ENCODE results near the gene PAM16. TPM values are rescaled to one million over a fixed set of nuclear protein-coding genes. Genes with fewer than 3 reads are reported as not detected.

The PAM16 gene
- total RNA-seq, 1 experiment from 2014 or later, result 104 TPM

DNA sequence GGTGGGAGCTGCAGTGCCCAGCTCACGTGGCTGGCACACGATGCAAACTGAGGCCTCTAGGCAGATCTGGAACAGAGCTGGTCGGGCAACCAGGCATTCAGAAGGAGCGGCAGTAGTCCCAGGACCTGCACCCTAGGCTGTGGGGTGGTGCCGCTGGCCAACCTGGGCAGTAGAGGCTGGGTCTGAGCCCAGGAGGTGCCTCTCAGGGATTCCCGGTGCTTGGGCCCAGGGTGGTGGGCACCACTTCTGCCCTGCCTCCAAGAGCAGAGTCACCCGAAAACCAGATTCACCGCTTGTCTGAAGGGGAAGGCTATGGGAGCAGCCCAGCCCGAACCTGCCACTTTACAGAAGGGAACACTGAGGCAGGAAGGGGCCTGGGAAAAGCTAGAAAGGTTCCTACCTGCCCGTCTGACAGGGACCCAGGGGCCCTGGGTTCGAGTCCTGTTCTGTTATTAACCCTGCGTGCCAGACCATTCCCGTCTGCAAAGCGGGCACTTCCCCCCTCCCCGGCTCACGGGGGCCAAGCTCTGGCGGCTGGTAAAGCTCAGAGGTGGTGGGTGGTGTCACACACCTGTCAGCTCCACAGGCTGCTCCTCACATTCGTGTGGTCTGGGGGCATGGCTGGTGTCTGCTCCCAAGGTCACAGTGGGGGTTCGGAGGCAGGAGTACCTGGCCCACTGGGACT lies 18.4 kb downstream of the PAM16 start:
- ATAC-seq (no peak), DNase-seq (ENCODE audit: low read depth, low spot score) (no peak)
- BruUV-seq (replicated peaks), result no TSS peak
- H3K9me3 ChIP-seq (ENCODE audit: control insufficient read depth, insufficient read depth, low read depth, low read length), result no peaks in the 10 kb centered on the region
- TF ChIP-seq SIN3A (IDR thresholded peaks at IDR 0.05; ENCODE audit: borderline replicate concordance, insufficient read depth, low read depth, low read length) (no peak), POLR2AphosphoS5 (IDR thresholded peaks at IDR 0.05; ENCODE audit: low read depth, low read length) (no peak), TCF7L2 (IDR thresholded peaks at IDR 0.05; ENCODE audit: low read depth, low read length) (no peak)
- TF ChIP-seq, protein P1, sequence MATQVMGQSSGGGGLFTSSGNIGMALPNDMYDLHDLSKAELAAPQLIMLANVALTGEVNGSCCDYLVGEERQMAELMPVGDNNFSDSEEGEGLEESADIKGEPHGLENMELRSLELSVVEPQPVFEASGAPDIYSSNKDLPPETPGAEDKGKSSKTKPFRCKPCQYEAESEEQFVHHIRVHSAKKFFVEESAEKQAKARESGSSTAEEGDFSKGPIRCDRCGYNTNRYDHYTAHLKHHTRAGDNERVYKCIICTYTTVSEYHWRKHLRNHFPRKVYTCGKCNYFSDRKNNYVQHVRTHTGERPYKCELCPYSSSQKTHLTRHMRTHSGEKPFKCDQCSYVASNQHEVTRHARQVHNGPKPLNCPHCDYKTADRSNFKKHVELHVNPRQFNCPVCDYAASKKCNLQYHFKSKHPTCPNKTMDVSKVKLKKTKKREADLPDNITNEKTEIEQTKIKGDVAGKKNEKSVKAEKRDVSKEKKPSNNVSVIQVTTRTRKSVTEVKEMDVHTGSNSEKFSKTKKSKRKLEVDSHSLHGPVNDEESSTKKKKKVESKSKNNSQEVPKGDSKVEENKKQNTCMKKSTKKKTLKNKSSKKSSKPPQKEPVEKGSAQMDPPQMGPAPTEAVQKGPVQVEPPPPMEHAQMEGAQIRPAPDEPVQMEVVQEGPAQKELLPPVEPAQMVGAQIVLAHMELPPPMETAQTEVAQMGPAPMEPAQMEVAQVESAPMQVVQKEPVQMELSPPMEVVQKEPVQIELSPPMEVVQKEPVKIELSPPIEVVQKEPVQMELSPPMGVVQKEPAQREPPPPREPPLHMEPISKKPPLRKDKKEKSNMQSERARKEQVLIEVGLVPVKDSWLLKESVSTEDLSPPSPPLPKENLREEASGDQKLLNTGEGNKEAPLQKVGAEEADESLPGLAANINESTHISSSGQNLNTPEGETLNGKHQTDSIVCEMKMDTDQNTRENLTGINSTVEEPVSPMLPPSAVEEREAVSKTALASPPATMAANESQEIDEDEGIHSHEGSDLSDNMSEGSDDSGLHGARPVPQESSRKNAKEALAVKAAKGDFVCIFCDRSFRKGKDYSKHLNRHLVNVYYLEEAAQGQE (IDR thresholded peaks at IDR 0.05; ENCODE audit: insufficient read depth in 1 of 2, low read depth in 2 of 2, low read length in 1 of 2), result no peak
- TF ChIP-seq, protein P2, sequence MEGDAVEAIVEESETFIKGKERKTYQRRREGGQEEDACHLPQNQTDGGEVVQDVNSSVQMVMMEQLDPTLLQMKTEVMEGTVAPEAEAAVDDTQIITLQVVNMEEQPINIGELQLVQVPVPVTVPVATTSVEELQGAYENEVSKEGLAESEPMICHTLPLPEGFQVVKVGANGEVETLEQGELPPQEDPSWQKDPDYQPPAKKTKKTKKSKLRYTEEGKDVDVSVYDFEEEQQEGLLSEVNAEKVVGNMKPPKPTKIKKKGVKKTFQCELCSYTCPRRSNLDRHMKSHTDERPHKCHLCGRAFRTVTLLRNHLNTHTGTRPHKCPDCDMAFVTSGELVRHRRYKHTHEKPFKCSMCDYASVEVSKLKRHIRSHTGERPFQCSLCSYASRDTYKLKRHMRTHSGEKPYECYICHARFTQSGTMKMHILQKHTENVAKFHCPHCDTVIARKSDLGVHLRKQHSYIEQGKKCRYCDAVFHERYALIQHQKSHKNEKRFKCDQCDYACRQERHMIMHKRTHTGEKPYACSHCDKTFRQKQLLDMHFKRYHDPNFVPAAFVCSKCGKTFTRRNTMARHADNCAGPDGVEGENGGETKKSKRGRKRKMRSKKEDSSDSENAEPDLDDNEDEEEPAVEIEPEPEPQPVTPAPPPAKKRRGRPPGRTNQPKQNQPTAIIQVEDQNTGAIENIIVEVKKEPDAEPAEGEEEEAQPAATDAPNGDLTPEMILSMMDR (IDR thresholded peaks at IDR 0.05), result no peak
- H3K27ac ChIP-seq (ENCODE audit: low read length), result no peak overlapping the region
- intact Hi-C loops (cut with micrococcal nuclease; ENCODE audit: unreplicated experiment) (no loop called here), in situ Hi-C loops (cut with HindIII; ENCODE audit: low pct_unique_long_range_greater_than_20kb, low sequenced_read_pairs) (no loop called here)
- ChIA-PET CTCF (interaction anchor here (0.6 to 1.0 kb wide), 3 partner anchors 33 to 235 kb away, joined by 3 to 9 read pairs (median 9); no protein-coding TSS in a partner anchor), POLR2A (no interaction called here)
- H3K36me3 ChIP-seq (ENCODE audit: control insufficient read depth, insufficient read depth, low read length), result peaks cover 2% of the 10 kb centered on the region; the same call in 1 of the 2 replicates
- H3K4me3 ChIP-seq (ENCODE audit: low read depth in 2 of 2, low read length in 2 of 2), result no peak overlapping the region
- peaks cover 40% of the 10 kb centered on the region for H3K4me1 ChIP-seq (ENCODE audit: control insufficient read depth, insufficient read depth, low read length)
- no peaks in the 10 kb centered on the region for H3K27me3 ChIP-seq (ENCODE audit: control insufficient read depth, insufficient read depth, low read length)

DNA sequence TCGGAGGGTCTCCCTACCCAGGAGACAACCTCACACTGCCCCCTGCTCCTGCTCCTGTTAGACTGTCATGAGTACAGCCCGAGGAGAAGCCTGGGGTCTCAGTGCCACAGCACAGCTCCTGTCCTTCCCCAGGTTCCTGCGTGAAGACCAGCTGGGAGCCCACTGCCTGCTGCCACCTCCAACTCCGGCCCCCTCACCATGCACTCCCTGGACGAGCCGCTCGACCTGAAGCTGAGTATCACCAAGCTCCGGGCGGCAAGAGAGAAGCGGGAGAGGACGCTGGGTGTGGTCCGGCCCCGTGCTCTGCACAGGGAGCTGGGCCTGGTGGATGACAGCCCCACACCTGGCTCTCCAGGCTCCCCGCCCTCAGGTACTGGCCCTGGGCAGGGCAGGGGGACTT lies 19.0 kb downstream of the PAM16 start:
- intact Hi-C loops (cut with micrococcal nuclease; ENCODE audit: unreplicated experiment), result no loop called here
- no peak for DNase-seq (ENCODE audit: low read depth, low spot score)
- CTCF ChIA-PET, result interaction anchor here (0.6 to 1.0 kb wide), 2 partner anchors 32 to 43 kb away, joined by 3 to 9 read pairs; no protein-coding TSS in a partner anchor
- Histone ChIP-seq H3K4me3 (ENCODE audit: low read depth in 2 of 2, low read length in 2 of 2) (no peak overlapping the region), H3K27ac (ENCODE audit: low read length) (no peak overlapping the region), H3K36me3 (ENCODE audit: control insufficient read depth, insufficient read depth, low read length) (peaks cover 2% of the 10 kb centered on the region; the same call in 1 of the 2 replicates), H3K27me3 (ENCODE audit: control insufficient read depth, insufficient read depth, low read length) (no peaks in the 10 kb centered on the region), H3K9me3 (ENCODE audit: control insufficient read depth, insufficient read depth, low read depth, low read length) (no peaks in the 10 kb centered on the region), H3K4me1 (ENCODE audit: control insufficient read depth, insufficient read depth, low read length) (peaks cover 36% of the 10 kb centered on the region)
- POLR2A ChIA-PET, result no interaction called here
- TF ChIP-seq SIN3A (IDR thresholded peaks at IDR 0.05; ENCODE audit: borderline replicate concordance, insufficient read depth, low read depth, low read length) (no peak), TCF7L2 (IDR thresholded peaks at IDR 0.05; ENCODE audit: low read depth, low read length) (no peak), POLR2AphosphoS5 (IDR thresholded peaks at IDR 0.05; ENCODE audit: low read depth, low read length) (no peak)
- TF ChIP-seq, protein P1 (IDR thresholded peaks at IDR 0.05; ENCODE audit: insufficient read depth in 1 of 2, low read depth in 2 of 2, low read length in 1 of 2), result no peak
- TF ChIP-seq, protein P2 (IDR thresholded peaks at IDR 0.05), result no peak
- in situ Hi-C loops (cut with HindIII; ENCODE audit: low pct_unique_long_range_greater_than_20kb, low sequenced_read_pairs), result no loop called here
- BruUV-seq (replicated peaks), result no TSS peak
- no peak for ATAC-seq

All from Panc1 (cell line).